Measurements from ENCODE around the gene PRDM7.
"Not testable (repeated sequence)": the region's sequence is repeated elsewhere in the genome, so short reads cannot be mapped to it uniquely, and the experiment has no call there.

GRCh38 chr16:90094791-90095190 lies 17.7 kb upstream of the PRDM7 start:
- TF ChIP-seq, protein P1, sequence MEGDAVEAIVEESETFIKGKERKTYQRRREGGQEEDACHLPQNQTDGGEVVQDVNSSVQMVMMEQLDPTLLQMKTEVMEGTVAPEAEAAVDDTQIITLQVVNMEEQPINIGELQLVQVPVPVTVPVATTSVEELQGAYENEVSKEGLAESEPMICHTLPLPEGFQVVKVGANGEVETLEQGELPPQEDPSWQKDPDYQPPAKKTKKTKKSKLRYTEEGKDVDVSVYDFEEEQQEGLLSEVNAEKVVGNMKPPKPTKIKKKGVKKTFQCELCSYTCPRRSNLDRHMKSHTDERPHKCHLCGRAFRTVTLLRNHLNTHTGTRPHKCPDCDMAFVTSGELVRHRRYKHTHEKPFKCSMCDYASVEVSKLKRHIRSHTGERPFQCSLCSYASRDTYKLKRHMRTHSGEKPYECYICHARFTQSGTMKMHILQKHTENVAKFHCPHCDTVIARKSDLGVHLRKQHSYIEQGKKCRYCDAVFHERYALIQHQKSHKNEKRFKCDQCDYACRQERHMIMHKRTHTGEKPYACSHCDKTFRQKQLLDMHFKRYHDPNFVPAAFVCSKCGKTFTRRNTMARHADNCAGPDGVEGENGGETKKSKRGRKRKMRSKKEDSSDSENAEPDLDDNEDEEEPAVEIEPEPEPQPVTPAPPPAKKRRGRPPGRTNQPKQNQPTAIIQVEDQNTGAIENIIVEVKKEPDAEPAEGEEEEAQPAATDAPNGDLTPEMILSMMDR (conservative IDR thresholded peaks at IDR 0.05; ENCODE audit: low read depth, low read length), result not testable (repeated sequence)
- not testable (repeated sequence) for TF ChIP-seq FOS (IDR thresholded peaks at IDR 0.05; ENCODE audit: low read depth, low read length); POLR2A (IDR thresholded peaks at IDR 0.05; ENCODE audit: low read depth, low read length); RCOR1 (IDR thresholded peaks at IDR 0.05; ENCODE audit: insufficient replicate concordance, low read length); CHD1 (IDR thresholded peaks at IDR 0.05; ENCODE audit: low read depth, low read length); ELK1 (IDR thresholded peaks at IDR 0.05; ENCODE audit: borderline replicate concordance, low read depth, low read length); SMC3 (IDR thresholded peaks at IDR 0.05; ENCODE audit: low read depth, low read length); RAD21 (IDR thresholded peaks at IDR 0.05; ENCODE audit: low read length); MAFK (IDR thresholded peaks at IDR 0.05; ENCODE audit: low read depth, low read length); BHLHE40 (IDR thresholded peaks at IDR 0.05; ENCODE audit: low read depth, low read length); USF2 (IDR thresholded peaks at IDR 0.05; ENCODE audit: low read depth, low read length); MXI1 (IDR thresholded peaks at IDR 0.05; ENCODE audit: borderline replicate concordance, low read depth, low read length)

Measured in IMR-90 (cell line).